Endothelial cell of hepatic sinusoid (primary cell): ENCODE data around the gene FHIT.

ENCODE experiments used
- in situ Hi-C: cut with HindIII; loops from 2 replicates; pipeline ENCODE4 v1.10.0; 2017; ENCODE audit warnings: low sequenced_read_pairs

Gene FHIT

GRCh38 chr3:59798372-59799086 is 1452.7 kb downstream of the FHIT start:
- in situ Hi-C loops = no loop called here

DNA sequence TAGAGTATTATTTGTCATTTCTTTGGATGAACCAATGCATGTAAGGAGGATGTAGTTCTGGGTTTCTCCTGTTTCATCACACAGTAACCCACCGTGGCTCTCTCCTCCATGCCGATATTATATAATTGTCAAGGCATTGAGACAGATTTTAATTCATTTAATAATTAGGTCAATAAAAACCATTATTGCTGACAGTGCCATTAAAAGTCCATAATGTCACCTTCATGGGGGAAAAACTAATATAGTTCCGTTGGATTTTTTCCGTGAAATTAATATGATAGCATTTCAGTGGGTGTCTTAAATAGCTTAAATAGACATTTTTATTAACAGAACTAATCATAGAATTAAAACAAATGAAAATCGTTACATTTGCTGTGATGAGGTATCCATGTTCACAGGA is 1453.7 kb downstream of the FHIT start:
- in situ Hi-C loops = no loop called here

DNA sequence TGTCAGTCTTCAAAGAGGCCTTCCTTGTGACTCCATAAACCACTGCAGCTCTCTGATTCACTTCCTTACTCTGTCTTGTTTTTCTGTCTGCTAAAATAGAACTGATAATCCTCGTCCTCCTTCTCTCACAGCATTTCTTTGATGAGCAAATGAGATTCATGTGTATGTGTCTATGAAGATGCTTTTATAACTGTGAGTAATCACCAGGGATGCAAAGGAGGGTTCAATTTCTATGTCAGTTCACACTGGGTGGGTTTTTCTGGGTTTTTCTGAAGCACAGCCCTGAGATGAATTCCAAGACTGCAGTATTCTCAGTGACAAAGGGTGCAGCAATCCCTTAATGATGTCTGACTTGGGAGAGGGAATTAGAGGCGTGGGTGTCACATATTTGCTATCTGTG is 1454.8 kb downstream of the FHIT start:
- in situ Hi-C loops = no loop called here

GRCh38 chr3:59795756-59796155 is 1455.5 kb downstream of the FHIT start:
- in situ Hi-C loops = no loop called here

- in situ Hi-C loops = no loop called here
These were observed 1457.3 kb downstream of the FHIT start for GRCh38 chr3:59793976-59794375.

DNA sequence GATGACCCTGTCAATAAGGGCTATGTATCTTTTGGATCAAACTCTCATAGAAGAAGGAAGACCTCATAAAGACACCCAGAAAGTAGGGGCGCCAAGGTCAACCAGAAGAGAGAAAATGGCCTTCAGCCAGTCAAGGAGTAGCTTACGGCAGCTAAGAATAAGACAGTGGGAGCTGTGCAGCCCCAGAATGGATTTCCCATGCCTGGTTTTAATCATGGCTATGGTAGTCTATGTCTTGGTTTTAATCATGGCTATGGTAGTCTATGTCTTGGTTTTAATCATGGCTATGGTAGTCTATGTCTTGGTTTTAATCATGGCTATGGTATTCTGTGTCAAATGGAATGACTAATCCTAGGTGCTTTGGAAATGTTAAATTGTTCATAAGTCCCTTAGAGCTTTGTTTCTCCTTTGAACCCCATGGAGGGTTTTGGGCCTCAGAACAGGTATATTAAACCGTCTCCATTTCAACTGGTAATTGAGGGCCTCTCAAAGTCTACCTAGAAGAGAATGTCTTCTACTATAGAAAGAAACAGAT is 1459.4 kb downstream of the FHIT start:
- in situ Hi-C loops = no loop called here

GRCh38 chr3:59790241-59790640 is 1461.0 kb downstream of the FHIT start:
- in situ Hi-C loops = no loop called here

GRCh38 chr3:59788801-59789200 is 1462.5 kb downstream of the FHIT start:
- in situ Hi-C loops = no loop called here

- in situ Hi-C loops = no loop called here
These were observed 1463.1 kb downstream of the FHIT start for GRCh38 chr3:59788133-59788532.

DNA sequence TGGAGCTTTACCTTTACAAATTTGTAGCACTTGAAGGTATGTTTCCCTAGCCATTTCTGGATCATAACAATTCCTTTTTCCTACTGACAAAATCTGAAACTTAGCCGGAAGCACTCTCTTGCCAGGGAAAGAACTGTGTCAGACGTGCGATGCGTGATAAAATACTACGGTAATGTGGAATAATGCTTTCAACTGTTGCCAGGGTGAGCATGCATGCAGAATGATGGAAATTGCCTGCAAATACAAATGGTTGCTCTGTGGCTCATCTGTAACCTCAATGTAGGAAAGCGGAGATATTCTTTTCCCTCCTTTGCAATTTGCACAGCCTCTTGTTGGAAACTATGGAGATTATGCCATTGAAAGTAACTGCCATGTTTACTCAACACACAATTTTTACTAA is 1464.9 kb downstream of the FHIT start:
- in situ Hi-C loops = no loop called here

- in situ Hi-C loops = no loop called here
These were observed 1467.1 kb downstream of the FHIT start for GRCh38 chr3:59784164-59784563.

DNA sequence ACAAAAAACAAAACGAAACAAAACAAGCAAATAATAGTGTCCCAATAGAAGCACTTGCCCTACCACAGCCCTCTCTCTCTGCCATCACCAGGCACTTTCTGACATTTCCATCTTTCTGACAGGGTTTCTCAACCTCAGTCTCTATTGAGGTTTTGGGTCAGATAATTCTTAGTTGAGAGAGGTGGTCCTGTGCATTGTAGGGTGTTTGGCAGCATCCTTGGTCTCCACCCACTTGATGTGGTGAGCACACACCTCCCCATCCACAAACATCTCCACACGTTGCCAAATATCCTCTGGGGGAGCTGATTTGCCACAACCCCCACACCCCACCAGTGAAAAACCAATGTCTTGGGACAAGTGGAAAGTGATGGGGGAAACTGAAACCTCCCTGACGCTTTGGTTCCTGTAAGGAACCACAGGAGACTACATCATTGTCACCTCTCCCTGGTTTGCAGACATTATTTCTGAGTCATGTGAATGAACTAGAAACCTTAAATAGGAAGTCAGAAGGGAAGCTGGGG is 1467.7 kb downstream of the FHIT start:
- in situ Hi-C loops = no loop called here

DNA sequence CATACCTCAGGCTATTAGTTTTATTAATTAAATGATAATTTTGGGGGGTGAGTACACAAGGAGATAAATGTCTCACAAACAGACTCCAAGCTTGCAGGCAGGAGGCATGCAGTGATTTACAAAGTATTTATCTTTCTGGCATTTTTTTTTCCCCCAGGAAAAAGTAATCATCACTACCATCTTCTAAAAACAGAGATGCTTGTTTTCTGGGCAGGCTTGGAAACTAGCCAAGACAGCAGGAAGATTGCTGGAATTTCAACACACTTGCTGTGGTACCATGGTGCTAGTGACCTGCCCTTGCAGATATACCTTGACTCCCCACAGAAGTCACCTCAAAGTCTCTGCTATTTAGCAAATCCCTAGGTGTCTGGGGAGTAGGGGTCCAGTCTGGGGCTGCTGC is 1468.6 kb downstream of the FHIT start:
- in situ Hi-C loops = no loop called here

GRCh38 chr3:59780209-59780608 is 1471.0 kb downstream of the FHIT start:
- in situ Hi-C loops = no loop called here

GRCh38 chr3:59779260-59779659 is 1472.0 kb downstream of the FHIT start:
- in situ Hi-C loops = no loop called here

- in situ Hi-C loops = no loop called here
These were observed 1473.6 kb downstream of the FHIT start for GRCh38 chr3:59777667-59778077.

- in situ Hi-C loops = no loop called here
These were observed 1474.2 kb downstream of the FHIT start for GRCh38 chr3:59777066-59777465.

- in situ Hi-C loops = no loop called here
These were observed 1475.4 kb downstream of the FHIT start for GRCh38 chr3:59775761-59776325.

DNA sequence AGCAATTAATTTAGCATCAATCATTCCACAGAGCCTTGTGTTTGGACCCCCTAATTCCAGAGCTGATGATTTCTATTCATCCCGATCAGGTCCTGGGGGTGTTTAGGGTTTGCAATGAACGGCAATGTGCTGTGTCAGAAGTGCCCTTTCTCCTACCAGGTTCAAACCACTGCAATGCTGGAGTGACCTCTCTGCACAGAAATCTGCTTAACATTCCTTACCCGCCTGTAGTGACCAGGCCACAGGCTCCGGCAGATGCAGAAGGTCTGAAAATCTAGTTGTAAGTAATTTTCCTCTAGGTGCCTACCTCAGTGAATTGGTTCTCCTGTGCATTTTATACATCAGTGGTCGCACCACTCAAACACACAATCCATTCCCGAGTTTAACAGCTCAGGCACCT is 1476.1 kb downstream of the FHIT start:
- in situ Hi-C loops = no loop called here

DNA sequence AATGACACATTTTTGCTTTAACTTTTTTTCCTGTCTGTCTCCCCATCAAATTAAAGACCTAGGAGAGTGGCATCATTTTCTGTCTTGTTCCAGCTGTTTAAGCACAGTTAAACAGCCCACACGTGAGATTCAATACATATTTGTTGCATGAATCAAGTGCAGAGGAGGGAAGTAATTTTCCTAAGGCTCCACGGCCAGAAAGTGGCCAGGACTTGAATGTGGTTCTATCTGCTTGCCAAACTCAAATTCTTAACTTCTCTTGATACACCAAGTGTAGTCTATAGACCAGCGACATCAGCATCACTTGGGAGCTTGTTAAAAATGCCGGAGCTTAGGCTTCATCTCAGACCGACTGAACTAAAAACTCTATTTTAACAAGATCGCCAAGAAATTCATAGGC is 1476.6 kb downstream of the FHIT start:
- in situ Hi-C loops = loop anchor here (5.0 kb wide), 1 partner anchor 38 kb away; no protein-coding TSS in a partner anchor

DNA sequence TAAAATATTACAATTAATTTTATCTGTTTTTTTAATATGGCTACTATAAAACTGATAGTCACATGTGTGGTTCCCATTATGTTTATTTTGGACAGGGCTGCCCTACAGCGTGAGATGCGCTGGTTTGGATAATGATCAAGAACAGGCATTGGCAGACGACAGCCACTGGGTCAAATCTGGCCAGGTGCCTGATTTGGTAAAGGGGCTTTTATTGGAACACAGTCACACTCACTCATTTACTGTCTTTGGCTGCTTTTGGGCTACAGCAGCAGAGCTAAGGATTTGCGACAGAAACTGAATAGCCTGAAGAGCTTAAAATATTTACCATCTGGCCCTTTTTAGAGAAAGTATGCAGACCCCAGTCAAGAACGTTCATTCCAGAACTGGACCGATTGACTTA is 1477.3 kb downstream of the FHIT start:
- in situ Hi-C loops = loop anchor here (5.0 kb wide), 1 partner anchor 38 kb away; no protein-coding TSS in a partner anchor
